Posterior vena cava (tissue), 2 donors: ENCODE results near the gene FICD. TPM values are rescaled to one million over a fixed set of nuclear protein-coding genes. Genes with fewer than 3 reads are reported as not detected.

Experiments
- DNase-seq: peaks from one replicate; pipeline ENCODE4 v3.0.0-alpha.2; 2020; ENCODE audit warnings: low spot score
- intact Hi-C, 2 donors: fragments of 100-400 bp; cut with DNase I; formaldehyde crosslinking; loops; one replicate each; pipeline versions ENCODE4 v1.14.1 to v1.14.2; 2022 to 2023
- total RNA-seq, 2 donors: library from RNA; stranded (reverse); fragmentation: NEBNext Ultra II Directional; extraction: Animal tissue kit (Norgen Biotek cat#: 25700); gene quantifications; one replicate each; pipeline ENCODE4 v1.2.1, GENCODE V29; 2021
- donor health status: DM: yes; HTN: yes; CAD: no.
- donor health status: DM: yes; HTN: yes; CAD: no.

The FICD gene
- total RNA-seq, 2 donors from 2014 or later: 10.0 to 11.3 TPM

GRCh38 chr12:108495823-108496579 is 19.1 kb upstream of the FICD start:
- intact Hi-C loops: no loop called here
- no peak for DNase-seq

- DNase-seq: no peak
- intact Hi-C loops: no loop called here
Observed at GRCh38 chr12:108498136-108498535, 16.9 kb upstream of the FICD start.

- intact Hi-C loops: loop anchor here in 1 of 2 donors (5.0 kb wide), 1 partner anchor 516 kb away; no protein-coding TSS in a partner anchor
Observed at GRCh38 chr12:108502922-108503321, 12.2 kb upstream of the FICD start.

GRCh38 chr12:108505129-108505528 is 9.9 kb upstream of the FICD start:
- intact Hi-C loops: no loop called here
- DNase-seq: no peak

More at GRCh38 chr12:108502922-108503321, 12.2 kb upstream of the FICD start:
- DNase-seq: no peak

- intact Hi-C loops: no loop called here
- no peak for DNase-seq
Observed at GRCh38 chr12:108507971-108508642, 7.0 kb upstream of the FICD start.

- intact Hi-C loops: no loop called here
- no peak for DNase-seq
Observed at GRCh38 chr12:108509806-108510205, 5.3 kb upstream of the FICD start.

- intact Hi-C loops: no loop called here
Observed at GRCh38 chr12:108510836-108511235, 4.2 kb upstream of the FICD start.

GRCh38 chr12:108511633-108512540 is 3.2 kb upstream of the FICD start:
- DNase-seq: no peak
- intact Hi-C loops: no loop called here

More at GRCh38 chr12:108510836-108511235, 4.2 kb upstream of the FICD start:
- no peak for DNase-seq

- intact Hi-C loops: no loop called here
- DNase-seq: no peak
Observed at GRCh38 chr12:108514468-108514972, 557 bp upstream of the FICD start.

GRCh38 chr12:108515916-108516315 is 839 bp downstream of the FICD start:
- DNase-seq: no peak
- intact Hi-C loops: no loop called here

- intact Hi-C loops: no loop called here
- no peak for DNase-seq
Observed at GRCh38 chr12:108516511-108517275, 1.6 kb downstream of the FICD start.

GRCh38 chr12:108517288-108518100 is 2.4 kb downstream of the FICD start:
- intact Hi-C loops: no loop called here
- DNase-seq: no peak

GRCh38 chr12:108518101-108518715 is 3.1 kb downstream of the FICD start:
- intact Hi-C loops: no loop called here
- no peak for DNase-seq

- DNase-seq: no peak
- intact Hi-C loops: no loop called here
Observed at GRCh38 chr12:108518716-108519496, 3.8 kb downstream of the FICD start.

- DNase-seq: no peak
- intact Hi-C loops: no loop called here
Observed at GRCh38 chr12:108519558-108519957, 4.5 kb downstream of the FICD start.

GRCh38 chr12:108523365-108523764 is 8.3 kb downstream of the FICD start:
- DNase-seq: no peak

GRCh38 chr12:108525681-108526080 is 10.6 kb downstream of the FICD start:
- intact Hi-C loops: no loop called here

More at GRCh38 chr12:108523365-108523764, 8.3 kb downstream of the FICD start:
- intact Hi-C loops: no loop called here

More at GRCh38 chr12:108525681-108526080, 10.6 kb downstream of the FICD start:
- no peak for DNase-seq
